OCI-LY3 (cell line): ENCODE results near the gene SLFN5.
"Not testable (repeated sequence)": the region's sequence is repeated elsewhere in the genome, so short reads cannot be mapped to it uniquely, and the experiment has no call there.

Source experiments
- H2AFZ ChIP-seq: fragments of 200-600, 300-600 bp; shearing (Covaris generic); 2 replicates; pipeline ENCODE4 v1.6.0; 2014; ENCODE audit warnings: antibody characterized with exemption, low read depth, low read length
- H3K27ac ChIP-seq: fragments of 200-600, 300-600 bp; sonication (generic); 2 replicates; pipeline ENCODE4 v1.5.1; 2014; ENCODE audit warnings: mild to moderate bottlenecking, low read length, moderate library complexity, mixed read lengths
- H3K27me3 ChIP-seq: fragments of 200-600, 300-600 bp; sonication (generic); 2 replicates; pipeline ENCODE4 v1.6.1; 2014; ENCODE audit warnings: low read depth, low read length, mixed read lengths
- H3K36me3 ChIP-seq: fragments of 200-600, 300-600 bp; sonication (generic); replicated peaks from 2 replicates; pipeline ENCODE3; 2014; ENCODE audit warnings: low read depth, low read length, mixed read lengths
- H3K4me1 ChIP-seq: fragments of 300-600, 200-600 bp; sonication (generic); 2 replicates; pipeline ENCODE4 v1.6.1; 2014; ENCODE audit warnings: low read length, mixed read lengths
- H3K4me2 ChIP-seq: fragments of 200-600, 300-600 bp; sonication (generic); 2 replicates; pipeline ENCODE4 v1.6.1; 2014; ENCODE audit warnings: low read length, mixed read lengths
- H3K4me3 ChIP-seq: fragments of 300-600, 200-600 bp; sonication (generic); 2 replicates; pipeline ENCODE4 v1.5.1; 2014; ENCODE audit warnings: antibody characterized with exemption, mild to moderate bottlenecking, low read length, moderate library complexity
- H3K79me2 ChIP-seq: fragments of 300-600, 200-600 bp; shearing (Covaris generic); 2 replicates; pipeline ENCODE4 v1.6.1; 2014; ENCODE audit warnings: mild to moderate bottlenecking, low read length, mixed read lengths
- H3K9ac ChIP-seq: fragments of 300-600, 200-600 bp; shearing (Covaris generic); 2 replicates; pipeline ENCODE4 v1.6.0; 2014; ENCODE audit warnings: mild to moderate bottlenecking, low read length, moderate library complexity
- H3K9me3 ChIP-seq: fragments of 200-600, 300-600 bp; shearing (Covaris generic); 2 replicates; pipeline ENCODE4 v1.6.1; 2014; ENCODE audit warnings: low read length, mixed read lengths; ENCODE audit not compliant: insufficient read depth
- H4K20me1 ChIP-seq: fragments of 200-600, 300-600 bp; sonication (generic); 2 replicates; pipeline ENCODE4 v1.6.1; 2016; ENCODE audit warnings: low read length, mixed read lengths; ENCODE audit not compliant: insufficient read depth
- CTCF ChIP-seq: fragments of 200-600, 300-600 bp; sonication (generic); IDR thresholded peaks from 2 replicates; pipeline ENCODE4 v1.5.1; 2014; ENCODE audit warnings: antibody characterized with exemption, low read length, low read depth
- EZH2phosphoT487 ChIP-seq: fragments of 200-600 bp; shearing (Covaris generic); IDR thresholded peaks from 2 replicates; pipeline ENCODE4 v1.6.1; 2018; ENCODE audit warnings: antibody characterized with exemption, mixed run types, low read depth

SLFN5 gene

GRCh38 chr17:35242805-35243560 lies at the start of gene SLFN5:
SLFN5 (plus strand) TSS chr17:35243072; CDS start chr17:35258691, 15,619 bp downstream.
- Histone ChIP-seq H3K4me1 (peaks cover 31% of the 10 kb centered on the region), H3K27ac (peak within 1 kb of the TSS; percentile 72)
- TF ChIP-seq CTCF: no peak
- TF ChIP-seq EZH2phosphoT487: no peak

GRCh38 chr17:35194001-35194400 lies 48.9 kb upstream of the SLFN5 start, which contains the start of gene SLC35G3:
SLC35G3 (minus strand) TSS chr17:35194393; CDS start chr17:35194307, 86 bp downstream.
- not testable (repeated sequence) for H3K27ac ChIP-seq, H3K9me3 ChIP-seq, H3K9ac ChIP-seq, H2AFZ ChIP-seq, H3K27me3 ChIP-seq, H3K4me2 ChIP-seq, H4K20me1 ChIP-seq, H3K79me2 ChIP-seq, H3K36me3 ChIP-seq, H3K4me1 ChIP-seq, H3K4me3 ChIP-seq

More at GRCh38 chr17:35242805-35243560, at the start of gene SLFN5:
- Histone ChIP-seq H3K79me2 (peaks cover 25% of the 10 kb centered on the region), H2AFZ (peak within 1 kb of the TSS; percentile 34; the same call in 1 of the 2 replicates), H3K27me3 (no peaks in the 10 kb centered on the region), H3K36me3 (peaks cover 11% of the 10 kb centered on the region), H3K4me3 (peak within 1 kb of the TSS; percentile 89), H3K9ac (peak within 1 kb of the TSS; percentile 84), H3K9me3 (no peaks in the 10 kb centered on the region), H4K20me1 (no peaks in the 10 kb centered on the region), H3K4me2 (peak within 1 kb of the TSS; percentile 83)

GRCh38 chr17:35195062-35195461 lies 47.8 kb upstream of the SLFN5 start:
- not testable (repeated sequence) for H3K4me2 ChIP-seq, H3K4me1 ChIP-seq, H2AFZ ChIP-seq, H3K4me3 ChIP-seq, H3K36me3 ChIP-seq, H3K9ac ChIP-seq, H4K20me1 ChIP-seq, H3K79me2 ChIP-seq, H3K27ac ChIP-seq, H3K27me3 ChIP-seq, H3K9me3 ChIP-seq

- not testable (repeated sequence) for H4K20me1 ChIP-seq, H3K27me3 ChIP-seq, H3K4me1 ChIP-seq, H3K4me2 ChIP-seq, H3K79me2 ChIP-seq, H3K9me3 ChIP-seq, H3K4me3 ChIP-seq, H3K36me3 ChIP-seq, H3K9ac ChIP-seq, H2AFZ ChIP-seq, H3K27ac ChIP-seq
Measured at GRCh38 chr17:35202582-35202981, 40.3 kb upstream of the SLFN5 start.

- Histone ChIP-seq H3K9me3 (no peaks in the 10 kb centered on the region), H3K4me3 (no peak overlapping the region), H3K9ac (no peak overlapping the region), H2AFZ (no peak overlapping the region), H3K4me2 (no peak overlapping the region), H3K79me2 (no peaks in the 10 kb centered on the region), H3K36me3 (no peaks in the 10 kb centered on the region), H3K4me1 (peaks cover 29% of the 10 kb centered on the region), H3K27me3 (no peaks in the 10 kb centered on the region), H4K20me1 (no peaks in the 10 kb centered on the region), H3K27ac (no peak overlapping the region)
- TF ChIP-seq EZH2phosphoT487: no peak
- TF ChIP-seq CTCF: no peak
Measured at GRCh38 chr17:35210741-35211140, 32.1 kb upstream of the SLFN5 start.
